GM21825 (cell line): ENCODE measurements around the gene TBXA2R.

Experiments used
- ATAC-seq: cut with Tn5 transposase; IDR thresholded peaks from one replicate; pipeline ENCODE4 v1.9.1; 2021; ENCODE audit warnings: mild to moderate bottlenecking, moderate library complexity; ENCODE audit not compliant: unreplicated experiment

Gene TBXA2R

GRCh38 chr19:3607303-3608078 is 816 bp upstream of the TBXA2R start:
- no peak for ATAC-seq

- ATAC-seq = no peak
Observed at GRCh38 chr19:3606174-3606689, 443 bp downstream of the TBXA2R start.

- no peak for ATAC-seq
Observed at GRCh38 chr19:3605770-3606169, 905 bp downstream of the TBXA2R start.

GRCh38 chr19:3605361-3605760 is 1.3 kb downstream of the TBXA2R start:
- no peak for ATAC-seq

- ATAC-seq = no peak
Observed at GRCh38 chr19:3604987-3605343, 1.7 kb downstream of the TBXA2R start.

GRCh38 chr19:3604227-3604986 is 2.3 kb downstream of the TBXA2R start:
- ATAC-seq = no peak

GRCh38 chr19:3603121-3603811 is 3.4 kb downstream of the TBXA2R start:
- ATAC-seq = no peak

GRCh38 chr19:3601021-3601420 is 5.7 kb downstream of the TBXA2R start:
- no peak for ATAC-seq

- ATAC-seq = no peak
Observed at GRCh38 chr19:3599776-3600187, 6.9 kb downstream of the TBXA2R start.

- ATAC-seq = no peak
Observed at GRCh38 chr19:3595521-3596061, 11.1 kb downstream of the TBXA2R start.

- ATAC-seq = no peak
Observed at GRCh38 chr19:3593156-3593555, 13.5 kb downstream of the TBXA2R start.

GRCh38 chr19:3591876-3592613 is 14.6 kb downstream of the TBXA2R start:
- ATAC-seq = no peak

GRCh38 chr19:3590991-3591659 is 15.6 kb downstream of the TBXA2R start:
- no peak for ATAC-seq

- ATAC-seq = no peak
Observed at GRCh38 chr19:3589949-3590348, 16.7 kb downstream of the TBXA2R start.

- no peak for ATAC-seq
Observed at GRCh38 chr19:3589439-3589838, 17.2 kb downstream of the TBXA2R start.

GRCh38 chr19:3586707-3587346 is 19.8 kb downstream of the TBXA2R start:
- ATAC-seq = no peak

- ATAC-seq = no peak
Observed at GRCh38 chr19:3586127-3586626, 20.5 kb downstream of the TBXA2R start.

GRCh38 chr19:3585301-3586126 is 21.2 kb downstream of the TBXA2R start, which contains the start of gene GIPC3:
GIPC3 (plus strand) TSS chr19:3585478; CDS start chr19:3585598, 120 bp downstream.
- ATAC-seq = no peak
